GM21619 (cell line): ENCODE results near the gene C2.
"Not testable (repeated sequence)": the region's sequence is repeated elsewhere in the genome, so short reads cannot be mapped to it uniquely, and the experiment has no call there.

Experiments
- ATAC-seq: cut with Tn5 transposase; IDR thresholded peaks from one replicate; pipeline ENCODE4 v1.9.1; 2021; ENCODE audit not compliant: unreplicated experiment

The C2 gene

DNA sequence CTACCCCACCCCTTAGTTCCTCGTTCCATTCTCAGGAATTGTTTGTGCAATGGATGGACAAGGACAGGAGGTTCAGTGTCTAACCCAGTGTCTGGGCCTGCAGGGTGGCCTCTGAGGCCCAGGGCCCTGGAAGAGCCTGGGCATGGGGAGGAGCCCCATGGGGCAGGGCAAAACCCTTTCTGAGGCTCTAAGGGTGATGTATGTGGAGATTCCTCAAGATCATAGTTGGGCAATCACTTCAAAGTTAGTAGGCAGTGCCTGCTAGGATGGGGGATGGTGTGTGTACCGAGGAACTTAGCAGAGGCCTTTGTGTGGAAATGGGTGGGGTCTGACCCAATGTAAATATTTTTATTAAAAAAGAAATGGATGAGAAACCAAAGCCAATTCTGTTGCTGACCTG is 6.7 kb upstream of the C2 start:
- no peak for ATAC-seq

DNA sequence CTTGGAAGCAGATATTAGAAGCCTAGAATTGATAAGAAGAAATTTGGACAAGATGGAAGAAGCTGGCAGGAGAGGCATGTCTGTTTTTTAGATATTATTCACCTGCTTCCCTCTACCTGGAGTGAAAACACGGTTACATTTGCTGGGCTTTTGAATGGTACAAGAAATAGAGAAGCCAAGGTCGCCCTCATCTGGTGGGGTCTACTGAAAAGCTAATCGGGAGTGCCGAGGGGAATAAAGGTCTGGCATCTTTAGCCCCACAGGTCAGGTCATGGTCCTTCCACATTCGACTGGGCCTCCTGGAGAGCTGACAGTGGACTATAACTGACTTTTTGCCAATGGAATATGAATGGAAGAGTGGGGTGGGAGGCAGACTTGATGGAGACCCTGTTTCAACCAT is 4.6 kb upstream of the C2 start:
- ATAC-seq, result no peak

DNA sequence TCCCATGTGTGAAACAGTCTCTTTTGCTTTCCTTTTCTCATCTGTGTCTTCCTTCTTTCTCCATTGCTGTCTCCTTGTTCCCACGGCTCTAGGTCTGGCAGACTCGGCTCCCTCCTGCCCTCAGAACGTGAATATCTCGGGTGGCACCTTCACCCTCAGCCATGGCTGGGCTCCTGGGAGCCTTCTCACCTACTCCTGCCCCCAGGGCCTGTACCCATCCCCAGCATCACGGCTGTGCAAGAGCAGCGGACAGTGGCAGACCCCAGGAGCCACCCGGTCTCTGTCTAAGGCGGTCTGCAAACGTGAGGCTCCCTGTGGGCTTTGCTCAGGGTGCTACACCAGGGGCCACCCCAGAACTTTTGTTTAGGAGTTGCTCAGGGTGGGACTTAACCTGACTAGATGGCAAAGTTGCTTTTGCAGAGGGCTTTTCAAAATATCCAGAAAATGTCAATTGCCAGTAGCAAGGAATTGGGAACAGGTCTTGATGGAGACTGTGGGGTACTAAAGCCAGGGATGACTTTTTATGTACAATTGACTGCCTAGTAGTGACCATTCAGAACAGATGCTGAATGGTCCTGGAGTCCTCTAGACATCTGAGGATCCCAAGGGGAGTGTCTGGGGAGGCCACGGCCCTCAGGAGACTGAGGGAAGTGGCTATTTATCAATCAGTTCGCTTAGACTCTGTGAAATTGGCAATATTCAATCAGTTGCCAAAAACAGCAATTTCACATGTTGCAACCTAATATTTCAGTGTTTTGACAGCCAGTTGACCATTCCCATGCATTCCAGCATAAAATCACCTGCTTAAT is 550 bp downstream of the C2 start:
- no peak for ATAC-seq

DNA sequence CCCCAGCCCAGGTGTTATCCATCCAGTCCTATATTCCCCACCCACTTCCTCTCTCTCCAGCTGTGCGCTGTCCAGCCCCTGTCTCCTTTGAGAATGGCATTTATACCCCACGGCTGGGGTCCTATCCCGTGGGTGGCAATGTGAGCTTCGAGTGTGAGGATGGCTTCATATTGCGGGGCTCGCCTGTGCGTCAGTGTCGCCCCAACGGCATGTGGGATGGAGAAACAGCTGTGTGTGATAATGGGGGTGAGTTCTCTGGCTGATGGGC is 1.1 kb downstream of the C2 start:
- ATAC-seq, result no peak

DNA sequence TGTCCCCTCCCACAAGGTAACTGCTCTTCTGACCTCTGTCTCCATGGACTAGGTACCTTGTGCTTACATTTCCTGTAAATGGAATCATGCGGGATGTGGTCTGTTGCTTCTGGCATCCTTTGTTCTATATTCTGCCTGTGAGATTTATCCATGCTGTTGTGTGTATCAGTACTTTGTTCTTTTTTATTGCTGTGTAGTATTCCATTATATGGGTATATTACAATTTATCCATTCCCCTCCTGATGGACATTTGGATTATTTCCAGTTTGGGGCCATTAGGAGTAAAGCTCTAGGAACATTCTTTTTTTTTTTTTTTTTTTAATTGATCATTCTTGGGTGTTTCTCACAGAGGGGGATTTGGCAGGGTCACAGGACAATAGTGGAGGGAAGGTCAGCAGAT is 3.4 kb downstream of the C2 start:
- ATAC-seq, result no peak

DNA sequence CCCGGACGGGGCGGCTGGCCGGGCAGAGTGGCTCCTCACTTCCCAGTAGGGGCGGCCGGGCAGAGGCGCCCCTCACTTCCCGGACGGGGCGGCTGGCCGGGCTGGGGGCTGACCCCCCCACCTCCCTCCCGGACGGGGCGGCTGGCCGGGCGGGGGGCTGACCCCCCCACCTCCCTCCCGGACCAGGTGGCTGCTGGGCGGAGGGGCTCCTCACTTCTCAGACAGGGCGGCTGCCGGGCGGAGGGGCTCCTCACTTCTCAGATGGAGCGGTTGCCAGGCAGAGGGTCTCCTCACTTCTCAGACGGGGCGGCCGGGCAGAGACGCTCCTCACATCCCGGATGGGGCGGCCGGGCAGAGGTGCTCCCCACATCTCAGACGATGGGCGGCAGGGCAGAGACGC is 4.6 kb downstream of the C2 start:
- not testable (repeated sequence) for ATAC-seq

DNA sequence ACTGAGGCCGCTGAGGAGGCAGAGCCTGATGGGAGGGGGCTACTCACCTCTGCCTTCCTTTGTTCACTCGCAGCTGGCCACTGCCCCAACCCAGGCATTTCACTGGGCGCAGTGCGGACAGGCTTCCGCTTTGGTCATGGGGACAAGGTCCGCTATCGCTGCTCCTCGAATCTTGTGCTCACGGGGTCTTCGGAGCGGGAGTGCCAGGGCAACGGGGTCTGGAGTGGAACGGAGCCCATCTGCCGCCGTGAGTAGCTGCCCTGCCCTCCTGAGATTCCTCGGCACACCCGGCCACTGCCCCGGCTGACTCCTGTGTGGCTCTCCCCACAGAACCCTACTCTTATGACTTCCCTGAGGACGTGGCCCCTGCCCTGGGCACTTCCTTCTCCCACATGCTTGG is 6.0 kb downstream of the C2 start:
- ATAC-seq, result no peak

DNA sequence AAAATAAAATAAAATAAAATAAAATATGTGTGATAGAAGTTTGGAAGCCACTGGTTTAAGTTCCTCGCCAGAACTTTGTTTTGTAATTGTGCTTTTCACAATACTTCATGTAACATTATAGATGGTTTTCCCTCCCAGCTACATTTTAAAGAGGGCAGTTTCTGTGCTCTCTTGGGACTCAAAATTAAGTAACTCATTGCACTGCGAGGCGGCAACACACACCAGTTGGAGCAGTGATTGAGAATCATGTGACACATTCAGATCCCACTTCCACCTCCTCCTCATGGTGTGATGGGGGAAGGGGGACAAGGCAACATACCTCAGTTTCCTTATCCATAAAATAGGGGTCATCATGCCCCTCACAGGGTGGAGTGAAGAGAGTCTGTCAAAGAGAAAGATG is 7.5 kb downstream of the C2 start:
- ATAC-seq, result no peak

DNA sequence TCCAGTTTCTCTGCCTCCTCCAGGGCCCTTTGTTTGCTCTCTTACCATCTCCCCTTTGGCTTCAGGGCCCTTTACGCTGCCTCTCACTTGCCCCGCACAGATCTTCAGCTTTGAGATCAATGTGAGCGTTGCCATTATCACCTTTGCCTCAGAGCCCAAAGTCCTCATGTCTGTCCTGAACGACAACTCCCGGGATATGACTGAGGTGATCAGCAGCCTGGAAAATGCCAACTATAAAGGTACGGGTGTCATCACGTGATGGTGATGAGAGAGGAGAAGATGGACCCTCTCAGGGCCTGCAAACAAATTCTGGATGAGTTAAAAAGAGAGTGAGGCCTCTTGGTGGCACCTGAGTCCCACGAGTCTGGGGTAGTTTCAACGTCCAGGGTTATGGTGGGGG is 8.3 kb downstream of the C2 start:
- no peak for ATAC-seq

DNA sequence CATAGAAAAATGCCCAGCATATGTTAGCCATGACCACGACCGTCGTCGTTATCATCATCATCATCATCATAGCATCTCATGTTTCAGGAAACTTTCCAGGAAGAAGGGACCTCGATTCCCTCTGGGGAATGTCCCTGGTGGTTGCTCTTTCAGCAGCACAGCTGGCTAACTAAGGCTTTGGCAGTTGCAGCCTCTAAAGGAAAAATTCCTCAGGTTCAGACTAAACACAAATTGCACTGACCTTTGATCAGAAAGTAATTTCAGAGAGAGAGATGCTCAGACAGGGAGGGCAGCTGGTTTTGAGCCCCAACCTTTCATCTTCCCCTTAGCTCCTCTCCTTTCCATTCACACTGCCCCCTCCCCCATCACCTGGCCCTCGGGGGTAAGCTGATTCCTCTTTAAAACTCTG is 12.7 kb downstream of the C2 start:
- ATAC-seq, result no peak

DNA sequence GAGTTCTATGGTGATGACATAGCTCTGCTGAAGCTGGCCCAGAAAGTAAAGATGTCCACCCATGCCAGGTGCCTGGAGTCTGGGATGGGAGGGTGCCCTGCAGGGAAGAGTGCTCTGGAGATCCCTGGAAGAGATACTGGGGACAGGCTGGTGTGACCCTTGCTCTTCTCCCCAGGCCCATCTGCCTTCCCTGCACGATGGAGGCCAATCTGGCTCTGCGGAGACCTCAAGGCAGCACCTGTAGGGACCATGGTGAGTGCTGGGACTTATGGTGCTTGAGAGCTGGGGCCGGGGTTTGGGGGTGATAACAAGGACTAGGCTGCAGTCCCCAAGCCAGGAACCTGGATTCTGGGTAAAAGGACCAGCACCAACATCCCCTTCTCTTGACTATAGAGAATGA is 16.2 kb downstream of the C2 start:
- no peak for ATAC-seq

DNA sequence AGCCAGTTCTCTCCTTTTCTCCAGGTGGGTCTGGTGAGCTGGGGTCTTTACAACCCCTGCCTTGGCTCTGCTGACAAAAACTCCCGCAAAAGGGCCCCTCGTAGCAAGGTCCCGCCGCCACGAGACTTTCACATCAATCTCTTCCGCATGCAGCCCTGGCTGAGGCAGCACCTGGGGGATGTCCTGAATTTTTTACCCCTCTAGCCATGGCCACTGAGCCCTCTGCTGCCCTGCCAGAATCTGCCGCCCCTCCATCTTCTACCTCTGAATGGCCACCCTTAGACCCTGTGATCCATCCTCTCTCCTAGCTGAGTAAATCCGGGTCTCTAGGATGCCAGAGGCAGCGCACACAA is 17.6 kb downstream of the C2 start:
- no peak for ATAC-seq

DNA sequence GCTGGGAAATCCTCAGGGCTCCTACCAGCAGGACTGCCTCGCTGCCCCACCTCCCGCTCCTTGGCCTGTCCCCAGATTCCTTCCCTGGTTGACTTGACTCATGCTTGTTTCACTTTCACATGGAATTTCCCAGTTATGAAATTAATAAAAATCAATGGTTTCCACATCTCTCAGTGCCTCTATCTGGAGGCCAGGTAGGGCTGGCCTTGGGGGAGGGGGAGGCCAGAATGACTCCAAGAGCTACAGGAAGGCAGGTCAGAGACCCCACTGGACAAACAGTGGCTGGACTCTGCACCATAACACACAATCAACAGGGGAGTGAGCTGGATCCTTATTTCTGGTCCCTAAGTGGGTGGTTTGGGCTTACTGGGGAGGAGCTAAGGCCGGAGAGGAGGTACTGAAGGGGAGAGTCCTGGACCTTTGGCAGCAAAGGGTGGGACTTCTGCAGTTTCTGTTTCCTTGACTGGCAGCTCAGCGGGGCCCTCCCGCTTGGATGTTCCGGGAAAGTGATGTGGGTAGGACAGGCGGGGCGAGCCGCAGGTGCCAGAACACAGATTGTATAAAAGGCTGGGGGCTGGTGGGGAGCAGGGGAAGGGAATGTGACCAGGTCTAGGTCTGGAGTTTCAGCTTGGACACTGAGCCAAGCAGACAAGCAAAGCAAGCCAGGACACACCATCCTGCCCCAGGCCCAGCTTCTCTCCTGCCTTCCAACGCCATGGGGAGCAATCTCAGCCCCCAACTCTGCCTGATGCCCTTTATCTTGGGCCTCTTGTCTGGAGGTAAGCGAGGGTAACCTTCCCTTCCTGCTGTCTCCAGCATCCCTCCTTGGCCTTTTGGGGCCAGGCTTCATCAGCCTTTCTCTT is 18.2 kb downstream of the C2 start, which contains the start of gene CFB:
Gene CFB (plus strand): TSS at position 589 of the 863 bp plus-strand sequence. CDS start 127 bp downstream, at position 716.
- ATAC-seq, result no peak

DNA sequence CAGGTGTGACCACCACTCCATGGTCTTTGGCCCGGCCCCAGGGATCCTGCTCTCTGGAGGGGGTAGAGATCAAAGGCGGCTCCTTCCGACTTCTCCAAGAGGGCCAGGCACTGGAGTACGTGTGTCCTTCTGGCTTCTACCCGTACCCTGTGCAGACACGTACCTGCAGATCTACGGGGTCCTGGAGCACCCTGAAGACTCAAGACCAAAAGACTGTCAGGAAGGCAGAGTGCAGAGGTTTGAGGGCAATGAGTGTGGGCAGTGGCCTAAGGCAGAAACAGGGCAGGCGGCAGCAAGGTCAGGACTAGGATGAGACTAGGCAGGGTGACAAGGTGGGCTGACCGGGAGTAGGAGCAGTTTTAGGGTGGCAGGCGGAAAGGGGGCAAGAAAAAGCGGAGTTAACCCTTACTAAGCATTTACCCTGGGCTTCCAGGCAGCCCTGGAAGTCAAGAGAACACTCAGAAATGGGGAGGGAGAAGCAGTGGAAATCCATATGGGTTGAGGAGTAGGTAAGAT is 18.9 kb downstream of the C2 start:
- no peak for ATAC-seq

DNA sequence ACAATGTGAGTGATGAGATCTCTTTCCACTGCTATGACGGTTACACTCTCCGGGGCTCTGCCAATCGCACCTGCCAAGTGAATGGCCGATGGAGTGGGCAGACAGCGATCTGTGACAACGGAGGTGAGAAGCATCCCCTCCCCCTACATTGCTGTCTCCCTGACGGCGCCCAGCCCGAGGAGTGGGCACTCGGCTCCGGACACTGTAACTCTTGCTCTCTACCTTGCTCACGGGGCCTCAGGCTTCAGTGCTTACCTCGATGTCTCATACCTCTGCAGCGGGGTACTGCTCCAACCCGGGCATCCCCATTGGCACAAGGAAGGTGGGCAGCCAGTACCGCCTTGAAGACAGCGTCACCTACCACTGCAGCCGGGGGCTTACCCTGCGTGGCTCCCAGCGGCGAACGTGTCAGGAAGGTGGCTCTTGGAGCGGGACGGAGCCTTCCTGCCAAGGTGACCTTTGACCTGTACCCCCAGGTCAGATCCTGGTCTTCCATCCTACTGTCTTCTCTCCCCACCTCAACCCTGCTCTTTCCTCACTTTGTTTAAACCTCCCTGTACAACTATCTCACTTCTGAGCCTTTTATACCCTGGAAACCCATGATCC is 19.7 kb downstream of the C2 start:
- no peak for ATAC-seq

DNA sequence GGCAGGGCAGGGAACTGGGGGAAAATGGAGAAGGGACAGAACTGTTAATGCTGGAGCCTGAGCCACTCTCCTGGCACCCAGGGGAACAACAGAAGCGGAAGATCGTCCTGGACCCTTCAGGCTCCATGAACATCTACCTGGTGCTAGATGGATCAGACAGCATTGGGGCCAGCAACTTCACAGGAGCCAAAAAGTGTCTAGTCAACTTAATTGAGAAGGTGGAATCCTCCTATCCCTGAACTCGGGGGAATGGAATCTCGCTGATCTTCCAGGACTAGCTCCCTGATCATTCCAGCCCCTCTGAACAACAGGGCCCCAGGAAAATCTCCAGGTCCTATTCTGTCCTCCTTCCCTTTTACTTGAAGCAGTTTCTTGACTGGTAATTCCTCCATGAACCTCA is 20.3 kb downstream of the C2 start:
- no peak for ATAC-seq

DNA sequence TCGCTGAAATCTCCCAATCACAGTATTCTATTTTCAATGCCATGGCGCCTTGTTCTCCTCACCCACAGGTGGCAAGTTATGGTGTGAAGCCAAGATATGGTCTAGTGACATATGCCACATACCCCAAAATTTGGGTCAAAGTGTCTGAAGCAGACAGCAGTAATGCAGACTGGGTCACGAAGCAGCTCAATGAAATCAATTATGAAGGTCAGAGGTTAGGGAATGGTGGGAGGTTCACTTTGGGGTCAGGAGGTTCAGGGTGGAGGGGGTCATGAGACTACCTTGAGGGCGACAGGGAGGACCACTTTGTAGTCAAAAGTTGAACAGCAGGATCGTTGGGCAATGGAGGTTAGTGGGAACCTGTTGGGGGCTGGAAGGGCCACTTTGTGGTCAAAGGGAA is 20.8 kb downstream of the C2 start:
- ATAC-seq, result no peak

DNA sequence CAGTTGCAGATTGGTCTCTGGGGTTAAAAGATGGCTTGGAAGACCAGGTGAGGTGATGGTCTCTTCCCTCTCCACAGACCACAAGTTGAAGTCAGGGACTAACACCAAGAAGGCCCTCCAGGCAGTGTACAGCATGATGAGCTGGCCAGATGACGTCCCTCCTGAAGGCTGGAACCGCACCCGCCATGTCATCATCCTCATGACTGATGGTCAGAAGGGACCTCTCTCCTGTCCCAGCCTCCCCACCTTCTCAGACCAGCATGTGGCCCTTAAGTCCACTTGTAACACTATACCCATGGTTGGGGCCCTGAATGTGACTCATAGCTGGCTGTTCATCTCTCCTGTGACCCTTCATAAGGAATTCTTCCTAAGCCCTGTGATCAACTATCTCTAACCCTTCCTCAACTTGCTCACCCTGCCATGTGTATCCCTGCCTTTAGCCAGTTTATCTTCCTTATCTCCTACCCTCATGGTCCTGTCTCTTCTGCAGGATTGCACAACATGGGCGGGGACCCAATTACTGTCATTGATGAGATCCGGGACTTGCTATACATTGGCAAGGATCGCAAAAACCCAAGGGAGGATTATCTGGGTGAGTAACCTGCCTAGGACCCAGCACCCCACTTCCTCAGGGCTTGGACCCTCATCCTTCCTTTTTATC is 21.4 kb downstream of the C2 start:
- no peak for ATAC-seq

DNA sequence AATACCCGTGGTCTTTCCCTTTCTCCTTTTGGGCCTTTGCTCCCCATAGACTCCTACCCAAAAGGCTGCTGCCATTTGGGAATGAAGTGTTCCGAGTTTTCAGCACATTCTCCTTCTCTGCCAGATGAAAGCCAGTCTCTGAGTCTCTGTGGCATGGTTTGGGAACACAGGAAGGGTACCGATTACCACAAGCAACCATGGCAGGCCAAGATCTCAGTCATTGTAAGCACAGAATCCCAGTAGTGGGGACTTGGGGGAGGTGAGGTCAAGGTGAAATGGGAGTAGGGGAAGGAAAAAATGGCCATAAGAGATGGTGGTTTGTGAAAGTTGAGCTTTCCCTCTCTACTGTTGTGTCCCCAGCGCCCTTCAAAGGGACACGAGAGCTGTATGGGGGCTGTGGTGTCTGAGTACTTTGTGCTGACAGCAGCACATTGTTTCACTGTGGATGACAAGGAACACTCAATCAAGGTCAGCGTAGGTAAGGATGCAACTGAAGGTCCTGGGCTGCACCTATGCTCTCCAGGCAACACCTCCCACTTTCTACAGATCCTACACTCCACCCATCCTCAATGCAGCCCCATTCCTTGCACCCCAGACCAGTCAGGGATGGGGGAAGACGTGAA is 22.5 kb downstream of the C2 start:
- no peak for ATAC-seq

DNA sequence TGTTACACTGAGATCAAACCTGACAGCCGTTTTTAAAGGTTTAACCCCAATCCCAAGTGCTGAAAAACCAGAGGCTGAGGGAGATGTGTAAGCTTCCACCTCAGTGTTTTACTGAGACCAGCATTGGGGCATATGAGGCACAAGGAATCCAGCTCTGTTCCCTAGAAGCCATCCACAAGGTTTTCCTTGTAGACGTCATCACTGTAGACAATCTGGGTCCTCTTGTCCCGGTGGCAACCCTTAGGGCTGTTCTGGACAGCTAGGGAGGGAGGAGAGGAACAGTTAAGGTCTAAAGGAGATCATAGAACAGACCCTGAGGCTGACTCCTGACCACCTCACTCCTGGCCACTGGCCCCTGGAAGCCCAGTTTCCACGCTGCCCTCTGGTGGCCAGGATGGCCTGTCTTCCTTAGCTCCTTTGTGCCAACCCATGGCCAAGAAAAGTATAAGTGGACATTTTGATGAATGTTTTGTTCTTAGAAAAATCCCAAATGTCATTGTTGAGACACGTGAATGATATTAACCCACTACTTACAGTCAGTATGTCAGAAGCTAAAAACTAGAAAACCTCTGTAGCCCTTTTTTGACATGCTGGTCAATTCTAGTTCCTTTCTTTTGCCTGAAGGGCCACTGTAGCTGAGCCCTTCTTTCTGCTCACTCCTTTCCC is 24.8 kb downstream of the C2 start:
- no peak for ATAC-seq

DNA sequence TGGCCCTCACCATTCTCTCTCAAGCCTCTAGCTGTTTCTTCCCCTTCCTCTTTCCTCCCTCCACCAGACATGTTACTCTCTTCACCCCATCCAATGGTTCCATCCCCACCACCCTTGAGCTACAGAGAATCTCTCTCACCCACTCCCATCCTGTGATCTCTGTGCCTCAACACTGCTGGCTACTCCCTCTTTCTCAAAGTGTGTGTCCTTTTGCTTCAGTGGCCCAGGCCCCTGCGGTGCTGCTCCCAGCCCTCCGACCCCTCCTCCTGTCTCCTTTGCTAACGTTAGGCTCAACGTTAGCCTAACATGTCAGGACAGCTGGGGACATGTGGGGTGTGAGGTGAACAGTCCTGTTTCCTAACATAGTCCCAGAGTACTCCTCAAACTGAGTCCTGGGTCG is 25.4 kb downstream of the C2 start:
- no peak for ATAC-seq
